Panc1 (cell line): ENCODE measurements around the gene TCTN1. TPM values are rescaled to one million over a fixed set of nuclear protein-coding genes. Genes with fewer than 3 reads are reported as not detected.

ENCODE experiments used
- ATAC-seq: fragments of 200-7000 bp; cut with Tn5 transposase; 2 replicates; pipeline ENCODE4 v1.9.1; 2020; ENCODE audit warnings: mild to moderate bottlenecking, moderate library complexity
- BruUV-seq: library from RNA; stranded (reverse); fragments of 400-500 nt; replicated peaks from 2 replicates; lab custom pipeline; 2021; lab: Mats Ljungman, UMichigan
- CTCF ChIA-PET: fragments of 300-600 bp; sonication (Branson Sonifier 250); formaldehyde crosslinking; loops from one replicate; lab custom pipeline; 2022; ENCODE audit warnings: antibody characterized with exemption; lab: Charles Lee
- POLR2A ChIA-PET: fragments of 300-600 bp; sonication (Branson Sonifier 250); formaldehyde crosslinking; loops from one replicate; lab custom pipeline; 2022; ENCODE audit warnings: antibody characterized with exemption; lab: Charles Lee
- DNase-seq: peaks from one replicate; pipeline ENCODE4 v3.0.0-alpha.2; 2010; ENCODE audit warnings: low read depth, low spot score
- H3K27ac ChIP-seq: 2 replicates; pipeline ENCODE4 v1.5.1; 2011; ENCODE audit warnings: mild to moderate bottlenecking, low read length, inconsistent platforms
- H3K27me3 ChIP-seq: fragments of 200-500 bp; sonication (Bioruptor generic); 2 replicates; pipeline ENCODE4 v1.6.0; 2014; ENCODE audit warnings: low read length, inconsistent platforms; ENCODE audit not compliant: control insufficient read depth, insufficient read depth
- H3K36me3 ChIP-seq: fragments of 200-500 bp; sonication (Bioruptor generic); 2 replicates; pipeline ENCODE4 v1.5.1; 2014; ENCODE audit warnings: inconsistent platforms, mild to moderate bottlenecking, low read length, moderate library complexity; ENCODE audit not compliant: control insufficient read depth, insufficient read depth
- H3K4me1 ChIP-seq: 2 replicates; pipeline ENCODE4 v1.5.1; 2011; ENCODE audit warnings: inconsistent platforms, mild to moderate bottlenecking, low read length, moderate library complexity; ENCODE audit not compliant: control insufficient read depth, insufficient read depth
- H3K4me3 ChIP-seq, 2 experiments: 2 replicates each; pipeline ENCODE4 v1.5.1; 2011 to 2012; ENCODE audit warnings: low read depth in 2 of 2, low read length in 2 of 2, mild to moderate bottlenecking in 2 of 2, inconsistent platforms in 1 of 2, moderate library complexity in 1 of 2
- H3K9me3 ChIP-seq: fragments of 200-500 bp; sonication (Bioruptor generic); 2 replicates; pipeline ENCODE4 v1.5.1; 2014; ENCODE audit warnings: low read depth, mild to moderate bottlenecking, inconsistent platforms, low read length, moderate library complexity; ENCODE audit not compliant: control insufficient read depth, insufficient read depth
- CTCF ChIP-seq: fragments of 450-650 bp; IDR thresholded peaks from 2 replicates; pipeline ENCODE4 v1.5.1; 2017; ENCODE audit warnings: mild to moderate bottlenecking
- POLR2AphosphoS5 ChIP-seq: IDR thresholded peaks from 2 replicates; pipeline ENCODE4 v1.6.1; 2012; ENCODE audit warnings: mild to moderate bottlenecking, low read depth, low read length, moderate library complexity
- REST ChIP-seq, 2 experiments: IDR thresholded peaks; 2 replicates each; pipeline ENCODE4 v1.6.1; 2011 to 2012; ENCODE audit warnings: low read depth in 2 of 2, control low read depth in 1 of 2, low read length in 1 of 2, mild to moderate bottlenecking in 1 of 2, moderate library complexity in 1 of 2; ENCODE audit not compliant: insufficient read depth in 1 of 2
- SIN3A ChIP-seq: IDR thresholded peaks from 2 replicates; pipeline ENCODE4 v1.6.1; 2012; ENCODE audit warnings: low read depth, mild to moderate bottlenecking, low read length, moderate library complexity, borderline replicate concordance; ENCODE audit not compliant: insufficient read depth
- TCF7L2 ChIP-seq: IDR thresholded peaks from 2 replicates; pipeline ENCODE4 v1.6.1; 2011; ENCODE audit warnings: mild to moderate bottlenecking, low read depth, low read length, inconsistent platforms
- in situ Hi-C: cut with HindIII; loops from 2 replicates; pipeline ENCODE4 v1.10.0; 2016; ENCODE audit warnings: low sequenced_read_pairs, low pct_unique_long_range_greater_than_20kb
- intact Hi-C: fragments of 100-400 bp; cut with micrococcal nuclease; formaldehyde crosslinking; loops from one replicate; pipeline ENCODE4 v1.10.0; 2022; ENCODE audit not compliant: unreplicated experiment
- total RNA-seq: library from RNA; stranded (reverse); gene quantifications from one replicate; pipeline ENCODE4 v1.2.1, GENCODE V29; 2021; ENCODE audit not compliant: unreplicated experiment

Gene TCTN1
- total RNA-seq, 1 experiment from 2014 or later: 28.5 TPM

GRCh38 chr12:110658878-110659277 is 44.9 kb downstream of the TCTN1 start:
- Histone ChIP-seq H3K27ac (no peak overlapping the region), H3K27me3 (no peaks in the 10 kb centered on the region), H3K36me3 (no peaks in the 10 kb centered on the region), H3K9me3 (no peaks in the 10 kb centered on the region), H3K4me1 (no peaks in the 10 kb centered on the region), H3K4me3 (no peak overlapping the region)
- ATAC-seq: no peak
- CTCF ChIA-PET: no interaction called here
- POLR2A ChIA-PET: interaction anchor here (0.6 kb wide), 1 partner anchor 219 kb away, joined by 3 read pairs; no protein-coding TSS in a partner anchor
- intact Hi-C loops (no loop called here), in situ Hi-C loops (no loop called here)
- TF ChIP-seq POLR2AphosphoS5: no peak
- TF ChIP-seq SIN3A: no peak
- TF ChIP-seq REST (IDR thresholded peaks at IDR 0.05; ENCODE audit: insufficient read depth in 1 of 2, low read depth in 2 of 2, low read length in 1 of 2): no peak
- no peak for TF ChIP-seq TCF7L2
- no peak for TF ChIP-seq CTCF
- DNase-seq: no peak
- no TSS peak for BruUV-seq

GRCh38 chr12:110661337-110661972 is 47.5 kb downstream of the TCTN1 start:
- no peak for DNase-seq
- BruUV-seq: no TSS peak
- CTCF ChIA-PET: no interaction called here
- intact Hi-C loops (no loop called here), in situ Hi-C loops (no loop called here)
- POLR2A ChIA-PET: no interaction called here
- Histone ChIP-seq H3K9me3 (no peaks in the 10 kb centered on the region; the same call in 1 of the 2 replicates), H3K27me3 (0 out of 2 replicates have a peak, but pooled peaks cover 2% of the 10 kb centered on the region), H3K27ac (no peak overlapping the region), H3K4me3 (no peak overlapping the region), H3K4me1 (no peaks in the 10 kb centered on the region), H3K36me3 (no peaks in the 10 kb centered on the region)
- no peak for TF ChIP-seq SIN3A
- no peak for ATAC-seq

- Histone ChIP-seq H3K27ac (no peak overlapping the region), H3K9me3 (no peaks in the 10 kb centered on the region; the same call in 1 of the 2 replicates), H3K27me3 (0 out of 2 replicates have a peak, but pooled peaks cover 2% of the 10 kb centered on the region), H3K4me3 (no peak overlapping the region), H3K36me3 (no peaks in the 10 kb centered on the region), H3K4me1 (no peaks in the 10 kb centered on the region)
- POLR2A ChIA-PET: no interaction called here
- ATAC-seq (no peak), DNase-seq (no peak)
- in situ Hi-C loops: no loop called here
- TF ChIP-seq SIN3A (no peak), POLR2AphosphoS5 (no peak), REST (IDR thresholded peaks at IDR 0.05; ENCODE audit: insufficient read depth in 1 of 2, low read depth in 2 of 2, low read length in 1 of 2) (no peak), CTCF (no peak), TCF7L2 (no peak)
- no TSS peak for BruUV-seq
- CTCF ChIA-PET: no interaction called here
- intact Hi-C loops: no loop called here
Observed at GRCh38 chr12:110666892-110667291, 53.0 kb downstream of the TCTN1 start.
